ENCODE data around the gene MVB12B. TPM values are rescaled to one million over a fixed set of nuclear protein-coding genes. Genes with fewer than 3 reads are reported as not detected.

Gene MVB12B
- total and polyA plus RNA-seq, 2 of the 8 experiments (the other 6 are each of a cell fraction or from before 2014, with no cell fraction given), result 2.6 to 5.0 TPM

GRCh38 chr9:126327006-126327713 lies 531 bp downstream of the MVB12B start:
- Histone ChIP-seq H3K79me1 (ENCODE audit: low read depth, low read length) (no peaks in the 10 kb centered on the region), H2BK5ac (ENCODE audit: low read depth, low read length) (no peak overlapping the region), H3K4me3 (ENCODE audit: extremely low read depth in 1 of 4, insufficient read depth in 2 of 4, low read depth in 3 of 4, low read length in 4 of 4) (peak overlapping the region; percentile 47 to 59 (median 54)), H3K56ac (replicated peaks; ENCODE audit: insufficient read length, low read depth, low read length) (no peak overlapping the region), H3K18ac (ENCODE audit: extremely low read depth, low read length) (no peak overlapping the region), H3K14ac (ENCODE audit: insufficient read length) (no peak overlapping the region), H3K23me2 (ENCODE audit: low read depth, low read length) (peaks cover 8% of the 10 kb centered on the region; the same call in 1 of the 2 replicates), H3K79me2 (ENCODE audit: control insufficient read depth in 1 of 2, insufficient read depth in 2 of 2, low read length in 2 of 2) (no peaks in the 10 kb centered on the region), H4K20me1 (replicated peaks in 1 of 2; ENCODE audit: control insufficient read depth in 1 of 2, insufficient read depth in 2 of 2, low read length in 2 of 2) (no peaks in the 10 kb centered on the region), H2BK120ac (replicated peaks; ENCODE audit: low read depth, low read length) (no peak overlapping the region), H4K5ac (ENCODE audit: insufficient read length, low read depth, low read length) (no peak overlapping the region), H3K4me1 (replicated peaks in 1 of 4; ENCODE audit: control insufficient read depth in 3 of 4, insufficient read depth in 4 of 4, low read length in 3 of 4) (peaks cover 0 to 10% (median 5%) of the 10 kb centered on the region in 4 experiments; a peak in 6 of 7 replicates), H4K8ac (ENCODE audit: extremely low read depth, insufficient read depth, low read length) (no peak overlapping the region; the same call in 1 of the 2 replicates), H3K27me3 (replicated peaks in 1 of 4; ENCODE audit: control insufficient read depth in 3 of 4, extremely low read depth in 1 of 4, insufficient read depth in 3 of 4, low read length in 3 of 4) (peaks cover 0 to 7% (median 2%) of the 10 kb centered on the region in 4 experiments; a peak in 4 of 7 replicates), H2BK20ac (ENCODE audit: low read length) (no peak overlapping the region; the same call in 1 of the 2 replicates), H2BK12ac (ENCODE audit: low read depth, low read length) (no peak overlapping the region), H2BK15ac (ENCODE audit: low read length) (no peak overlapping the region), H3K27ac (ENCODE audit: low read depth, low read length) (no peak overlapping the region), H2AFZ (ENCODE audit: low read length) (peak overlapping the region; percentile 96; the same call in 1 of the 2 replicates), H3K36me3 (ENCODE audit: control insufficient read depth in 2 of 4, insufficient read depth in 4 of 4, low read length in 3 of 4) (no peaks in the 10 kb centered on the region), H3K9ac (replicated peaks in 1 of 4; ENCODE audit: extremely low read depth in 1 of 4, low read depth in 3 of 4, low read length in 3 of 4) (peak overlapping the region; percentile 26 to 65 (median 59); a peak in 5 of 7 replicates), H3K9me3 (ENCODE audit: insufficient read depth in 2 of 2, low read depth in 1 of 2, low read length in 1 of 2) (peaks cover 5 to 7% of the 10 kb centered on the region in 2 experiments; a peak in 2 of 4 replicates), H3K4me2 (ENCODE audit: insufficient read depth in 1 of 2, low read depth in 2 of 2, low read length in 2 of 2) (peak overlapping the region; percentile 69 to 90), H2AK5ac (ENCODE audit: low read depth, low read length) (0 out of 2 replicates have a peak overlapping the region, but pooled peaks have one; percentile 28), H3K4ac (replicated peaks; ENCODE audit: insufficient read length, low read depth, low read length) (no peak overlapping the region), H3K23ac (ENCODE audit: insufficient read length) (no peak overlapping the region), H4K91ac (replicated peaks; ENCODE audit: insufficient read length, low read length) (peak overlapping the region; percentile 16)
- CTCF ChIA-PET (ENCODE audit: partially characterized antibody), result interaction anchor here (0.6 to 1.4 kb wide), 7 partner anchors 25 to 938 kb away, joined by 3 to 5 read pairs (median 4); no protein-coding TSS in a partner anchor
- WGBS, 2 experiments (ENCODE audit: extremely low coverage in 1 of 2, insufficient coverage in 1 of 2, insufficient read length in 1 of 2, insufficient replicate concordance in 2 of 2, low coverage in 1 of 2, low lambda C conversion rate in 2 of 2, missing lambda C conversion rate in 1 of 2), result 25% methylated on average over 16 of the region's 59 CpGs; no CpG with 5 or more reads in 1 of the 2 experiments
- no peak for FAIRE-seq
- POLR2A ChIA-PET (ENCODE audit: partially characterized antibody), result interaction anchor here (0.9 to 1.6 kb wide), 4 partner anchors 9 to 19 kb away, joined by 3 to 4 read pairs (median 4); no protein-coding TSS in a partner anchor
- DNase-seq (ENCODE audit: low read depth in 1 of 2, low spot score in 2 of 2), result peak in 1 of 2 experiments; percentile 68
- TF ChIP-seq FOSL1 (IDR thresholded peaks at IDR 0.05; ENCODE audit: insufficient read depth, low read depth, low read length) (no peak), USF2 (IDR thresholded peaks at IDR 0.05; ENCODE audit: low read length) (peak; percentile 60; the same call in 1 of the 2 replicates), HDAC6 (IDR thresholded peaks at IDR 0.05; ENCODE audit: low read depth, low read length) (no peak), RNF2 (IDR thresholded peaks at IDR 0.05; ENCODE audit: borderline replicate concordance, low read depth, low read length, missing control alignments, poor library complexity, severe bottlenecking) (no peak), KDM4A (IDR thresholded peaks at IDR 0.05; ENCODE audit: low read depth, low read length, severe bottlenecking) (peak; percentile 59), ATF2 (IDR thresholded peaks at IDR 0.05; ENCODE audit: low read length) (no peak), BCL11A (IDR thresholded peaks at IDR 0.05; ENCODE audit: low read depth in 2 of 2, low read length in 2 of 2) (no peak), POLR2A (IDR thresholded peaks at IDR 0.05; ENCODE audit: control extremely low read depth in 1 of 2, low read depth in 2 of 2, low read length in 2 of 2) (no peak; a peak in 1 of 3 replicates)
